ENCODE data around the gene MRGPRE.

GRCh38 chr11:3197044-3197695 is 35.0 kb downstream of the MRGPRE start:
- no peak for TF ChIP-seq CTCF (IDR thresholded peaks at IDR 0.05)
- TF ChIP-seq POLR2AphosphoS5 (IDR thresholded peaks at IDR 0.05), result no peak

Data from suprapubic skin (tissue), 3 donors.